NCI-H2196 (cell line): Measurements from ENCODE around the gene SHANK2.

ENCODE experiments used
- DNase-seq: peaks from one replicate; lab custom pipeline; 2025; ENCODE audit not compliant: unreplicated experiment; lab: John Stamatoyannopoulos, UW

The SHANK2 gene

DNA sequence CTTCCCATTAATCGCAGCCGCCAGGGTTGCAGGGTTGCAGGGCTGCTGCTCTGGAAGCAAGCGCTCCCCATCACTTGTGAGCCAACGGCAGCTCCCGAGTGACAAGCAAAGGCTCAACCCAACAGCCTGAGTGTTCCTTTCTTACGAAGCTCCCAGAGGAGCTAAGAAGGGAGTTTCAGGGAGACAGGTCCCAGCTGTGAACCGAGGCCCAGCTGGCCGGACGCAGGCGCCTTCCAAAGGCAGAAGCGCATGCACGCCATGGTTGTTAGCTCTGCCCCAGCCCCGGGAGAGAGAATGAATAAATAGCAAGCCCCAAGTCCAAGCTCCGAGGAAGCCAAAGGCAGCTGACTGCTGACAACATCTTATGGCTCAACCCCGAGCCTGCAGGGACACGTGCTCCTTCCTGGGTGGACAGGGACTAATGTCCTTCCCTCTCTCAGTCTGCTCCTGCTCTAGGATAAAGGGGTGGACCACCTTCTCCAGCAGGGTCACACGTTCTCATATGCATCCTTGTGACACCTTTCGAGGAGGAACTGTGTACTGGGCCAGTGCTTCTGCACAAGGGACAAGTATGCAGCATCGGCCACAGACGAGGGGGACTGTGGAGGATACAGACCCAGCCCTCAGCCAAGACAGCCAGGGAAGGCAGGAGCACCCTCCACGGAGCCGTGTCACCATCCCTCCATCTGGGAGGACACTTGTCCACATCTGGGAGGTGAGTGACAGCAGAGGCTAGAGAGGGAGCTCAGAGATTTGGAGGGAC lies 29.9 kb downstream of the SHANK2 start:
- no peak for DNase-seq

DNA sequence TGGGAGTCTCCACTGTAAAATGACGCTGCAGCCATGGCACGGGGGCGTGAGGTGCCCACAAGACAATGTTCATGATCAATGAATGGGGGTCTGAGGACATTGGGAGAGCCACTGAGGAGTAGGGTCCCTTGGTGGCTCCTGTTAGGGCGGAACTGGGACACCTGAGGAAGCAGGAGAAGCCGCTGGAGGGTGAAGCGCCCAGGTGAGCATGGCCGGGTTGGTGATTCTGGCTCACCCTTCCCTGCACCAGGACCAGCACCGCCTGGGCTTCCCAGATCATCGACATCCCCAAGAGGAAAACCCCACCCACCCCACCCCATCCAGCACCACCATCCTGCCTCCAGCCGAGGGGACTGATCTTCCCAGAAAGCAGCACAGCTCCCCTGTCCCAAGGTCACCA lies 30.6 kb downstream of the SHANK2 start:
- DNase-seq, result no peak

DNA sequence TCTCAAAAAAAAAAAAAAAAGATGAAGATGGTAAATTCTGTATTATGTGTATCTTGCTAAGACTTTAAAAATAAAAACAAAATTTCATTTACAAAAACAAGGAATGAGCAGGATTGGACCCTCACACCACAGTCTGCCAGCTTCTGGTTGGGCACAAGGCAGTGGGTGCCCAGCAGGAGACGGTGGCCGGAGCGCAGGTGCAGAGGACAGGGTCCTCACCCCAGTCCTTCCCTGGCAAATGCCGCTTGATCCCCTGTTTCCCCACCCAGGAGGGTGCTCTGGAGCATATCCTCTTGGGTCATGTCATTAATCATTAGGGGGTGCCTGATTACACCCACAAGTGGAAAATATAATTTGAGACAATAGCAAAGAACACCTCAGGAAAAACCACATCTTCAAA lies 31.2 kb downstream of the SHANK2 start:
- no peak for DNase-seq

DNA sequence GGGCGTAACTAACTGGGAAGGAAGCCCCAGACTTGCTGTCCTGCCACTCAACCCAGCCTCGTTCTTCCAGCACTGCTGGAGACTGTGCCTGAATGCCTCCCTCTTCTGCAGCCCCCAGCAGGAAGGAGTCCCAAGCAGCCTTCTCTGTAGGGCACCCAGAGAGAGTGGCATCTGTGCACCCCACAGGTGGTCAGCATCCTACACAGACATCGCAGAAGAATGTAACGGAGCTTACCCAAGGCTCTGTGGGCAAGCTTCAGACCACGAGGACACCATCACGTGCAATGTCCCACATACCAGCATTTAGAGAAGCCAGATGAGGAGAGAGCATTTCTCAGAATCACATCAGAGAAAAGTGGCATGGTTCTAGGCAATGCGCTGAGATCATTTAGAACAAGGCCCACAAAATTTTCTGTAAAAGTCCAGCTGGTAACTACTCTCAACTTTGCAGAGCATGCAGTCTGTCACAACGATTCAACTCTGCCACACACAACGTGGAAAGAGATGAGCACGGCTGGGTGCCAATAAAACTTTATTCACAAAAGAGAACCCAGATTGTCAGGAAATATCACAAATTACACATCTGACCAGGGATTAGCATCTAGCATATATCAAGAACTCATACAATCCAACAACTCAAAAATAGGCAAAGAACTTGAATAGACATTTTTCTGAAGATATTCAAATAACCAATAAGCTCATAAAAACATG lies 33.4 kb downstream of the SHANK2 start:
- no peak for DNase-seq

DNA sequence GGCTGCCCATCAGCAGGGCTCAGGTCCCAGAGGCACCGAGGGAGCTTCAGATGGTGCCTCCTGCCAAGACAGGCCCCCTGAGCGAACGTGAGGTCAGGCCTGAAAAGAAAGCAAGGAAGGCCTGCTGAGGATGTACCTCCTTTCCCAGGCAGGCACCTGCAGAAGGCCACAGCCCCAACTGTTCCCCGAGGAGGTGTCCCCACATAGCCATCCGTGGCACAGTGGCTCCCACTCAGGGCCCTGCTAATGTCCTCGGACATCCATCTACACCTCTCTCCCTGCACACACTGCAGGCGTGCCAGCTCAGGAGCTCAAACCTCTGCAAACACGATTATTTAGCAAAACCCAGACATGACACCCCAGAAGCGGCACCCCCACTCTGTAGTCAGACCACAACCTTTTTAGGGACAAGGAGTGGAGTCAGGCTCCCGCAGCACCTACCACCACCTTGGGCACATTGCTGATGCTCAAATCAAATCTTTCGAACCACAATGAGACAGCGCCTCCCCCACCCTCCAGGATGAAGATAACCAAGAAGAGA lies 36.9 kb downstream of the SHANK2 start:
- no peak for DNase-seq

DNA sequence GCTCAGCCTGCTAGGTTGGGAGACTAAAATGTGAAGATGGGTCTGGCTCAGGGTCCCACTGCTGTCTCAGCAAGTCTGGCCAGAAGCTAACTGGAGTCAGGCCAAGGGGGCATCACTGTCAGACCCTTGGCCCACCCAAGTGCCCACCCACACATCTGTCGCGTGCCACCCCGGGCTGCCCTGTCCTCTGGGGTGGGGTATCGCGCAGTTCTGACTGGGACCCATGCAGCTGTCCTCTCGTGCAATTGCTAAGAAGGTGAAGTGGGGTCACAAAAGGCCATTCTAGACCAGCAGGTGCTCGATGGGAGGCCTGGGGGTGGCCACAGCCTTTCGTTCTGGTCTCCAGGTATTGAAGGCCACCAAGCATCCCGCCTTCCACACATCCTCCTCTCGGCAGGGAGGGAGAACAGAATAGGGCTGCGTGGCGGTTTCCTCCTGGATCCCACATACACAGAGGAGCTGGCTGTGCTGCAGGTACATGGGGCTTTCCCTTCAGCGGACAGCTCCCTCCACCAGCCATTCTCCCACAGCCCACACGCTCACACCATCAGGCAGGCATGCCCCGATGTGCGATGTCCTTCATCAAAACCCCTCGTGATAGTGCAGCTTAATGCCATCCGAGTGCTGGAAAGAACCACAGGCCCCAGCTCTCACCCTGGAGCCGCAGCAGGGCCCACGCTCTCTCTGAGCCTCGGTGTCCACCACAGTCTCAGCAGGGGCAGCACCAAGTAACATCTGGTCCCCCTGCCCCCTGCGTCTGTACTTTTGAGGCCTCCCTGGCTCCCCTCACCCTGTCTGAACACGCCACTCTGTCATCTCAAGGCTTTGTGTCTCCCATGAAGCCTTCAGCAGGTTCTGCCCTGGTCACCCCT lies 37.6 kb downstream of the SHANK2 start:
- DNase-seq, result no peak

DNA sequence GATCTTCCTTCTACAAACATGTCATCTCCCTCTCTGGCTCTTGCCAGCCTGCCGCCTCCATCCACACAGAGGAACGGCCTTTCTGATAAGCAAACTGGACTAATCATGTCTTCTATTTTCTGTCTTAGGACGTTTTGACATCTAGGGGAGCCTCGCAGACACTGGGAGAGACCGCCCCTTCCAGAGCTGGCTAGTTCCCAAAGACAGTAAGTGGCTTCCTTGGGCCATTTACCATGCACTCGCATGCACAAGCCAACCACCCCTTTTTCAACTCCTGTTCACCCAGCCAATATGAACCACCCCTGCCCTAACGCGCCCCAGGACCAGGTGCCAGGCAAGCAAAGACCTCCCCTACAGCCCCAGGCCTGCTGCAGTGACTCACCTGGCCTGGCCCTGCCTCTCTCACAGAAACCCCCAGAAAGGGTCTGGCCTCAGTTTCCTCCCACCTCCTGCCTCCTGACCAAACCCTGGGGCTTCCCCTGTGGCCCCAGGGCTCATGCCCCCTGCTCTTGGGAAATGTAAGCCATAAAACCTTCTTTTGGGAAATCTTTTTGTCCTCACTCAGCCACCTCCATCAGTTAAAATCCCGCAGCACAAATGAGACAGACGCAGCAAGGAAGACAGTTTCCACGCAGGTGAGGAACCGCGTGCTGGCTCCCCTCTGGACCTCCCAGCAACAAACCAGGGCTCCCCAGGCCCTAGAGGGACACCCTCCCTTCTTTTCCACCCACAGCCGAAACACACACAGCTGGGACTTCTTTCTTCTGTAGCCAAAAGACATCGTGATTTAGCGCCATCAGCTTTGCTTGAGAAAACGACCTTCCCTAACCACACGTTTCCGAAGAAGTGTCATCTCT lies 38.5 kb downstream of the SHANK2 start:
- no peak for DNase-seq

DNA sequence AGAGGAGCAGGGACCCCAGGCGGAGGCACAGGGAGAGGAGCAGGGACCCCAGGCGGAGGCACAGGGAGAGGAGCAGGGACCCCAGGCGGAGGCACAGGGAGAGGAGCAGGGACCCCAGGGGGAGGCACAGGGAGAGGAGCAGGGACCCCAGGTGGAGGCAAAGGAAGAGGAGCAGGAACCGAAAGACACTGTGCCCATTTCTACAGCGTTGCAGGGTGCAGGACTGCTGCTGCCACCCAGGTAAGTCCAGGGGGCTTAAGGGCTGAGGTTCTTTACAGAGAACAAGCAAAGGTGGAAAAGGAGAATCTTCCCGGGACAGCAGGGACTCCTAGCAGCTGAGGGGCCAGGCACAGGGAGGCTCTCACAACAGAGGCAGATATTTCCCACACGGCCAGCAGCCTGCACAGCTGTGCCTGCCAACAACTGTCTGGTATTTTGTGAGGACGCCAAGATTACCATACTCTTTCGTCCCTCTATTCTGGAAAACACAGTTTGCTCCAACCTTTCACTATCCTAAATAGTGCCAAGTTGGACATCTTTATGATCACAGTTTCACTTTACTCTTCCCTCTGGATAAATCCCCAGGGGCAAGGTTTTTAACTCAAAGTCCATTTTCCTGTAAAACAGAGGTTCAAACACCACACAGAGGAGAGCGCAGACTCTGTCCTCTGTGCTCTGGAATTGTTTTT lies 39.4 kb downstream of the SHANK2 start:
- no peak for DNase-seq

DNA sequence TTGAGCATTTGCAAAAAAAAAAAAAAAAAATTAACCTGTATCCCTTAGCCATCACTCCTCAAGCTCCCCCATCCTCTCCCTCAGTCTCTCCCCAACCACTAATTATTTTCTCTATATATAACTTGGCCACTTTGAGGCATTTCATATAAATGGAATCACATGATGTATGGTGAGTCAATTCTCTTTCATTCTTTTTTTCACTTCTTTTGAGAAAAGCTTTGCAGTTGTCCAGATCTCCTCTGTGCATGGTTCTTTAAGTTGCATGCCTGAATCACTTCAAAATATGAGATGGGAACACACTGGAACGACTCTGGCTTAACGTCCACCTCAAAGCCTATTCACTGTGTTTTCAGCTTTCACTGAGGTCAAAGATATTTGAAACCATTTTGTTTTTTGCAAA lies 40.7 kb downstream of the SHANK2 start:
- no peak for DNase-seq

DNA sequence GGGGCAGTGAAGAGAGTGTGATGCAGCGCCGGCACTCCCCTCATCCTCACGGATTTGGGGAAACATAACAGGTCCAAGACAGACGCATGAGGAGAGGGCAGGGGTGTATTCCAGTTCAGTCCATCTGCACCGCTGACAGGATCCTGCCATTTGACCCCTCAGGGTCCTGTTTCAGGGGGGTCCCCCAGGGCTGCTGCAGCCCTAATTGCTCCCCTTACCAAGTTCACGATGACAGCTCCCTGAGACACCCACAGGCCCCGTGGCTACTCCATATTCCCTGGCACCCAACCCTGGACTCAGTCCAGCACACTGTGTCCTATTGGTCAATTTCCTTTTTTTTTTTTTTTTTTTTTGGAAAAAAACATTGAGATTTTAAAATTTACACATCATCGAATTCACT lies 41.5 kb downstream of the SHANK2 start:
- no peak for DNase-seq

DNA sequence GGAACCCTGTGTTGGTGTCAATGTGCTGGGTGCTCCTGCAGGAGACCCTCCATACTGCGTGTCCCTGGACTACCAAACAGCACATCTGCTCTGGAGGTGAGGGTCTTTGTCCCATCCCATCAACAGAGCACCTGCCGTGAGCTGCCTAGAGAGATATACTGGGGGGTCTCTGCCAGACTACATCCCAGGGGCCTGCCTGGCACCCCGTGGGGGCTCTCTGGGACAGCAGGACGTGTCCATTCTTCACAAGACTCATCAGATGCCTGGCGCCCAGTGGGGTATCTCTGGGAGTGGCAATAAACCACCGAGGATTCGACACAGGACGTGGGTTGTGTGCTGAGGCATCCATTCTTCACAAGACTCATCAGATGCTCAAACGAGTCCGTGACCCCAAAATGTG lies 42.7 kb downstream of the SHANK2 start:
- DNase-seq, result no peak

DNA sequence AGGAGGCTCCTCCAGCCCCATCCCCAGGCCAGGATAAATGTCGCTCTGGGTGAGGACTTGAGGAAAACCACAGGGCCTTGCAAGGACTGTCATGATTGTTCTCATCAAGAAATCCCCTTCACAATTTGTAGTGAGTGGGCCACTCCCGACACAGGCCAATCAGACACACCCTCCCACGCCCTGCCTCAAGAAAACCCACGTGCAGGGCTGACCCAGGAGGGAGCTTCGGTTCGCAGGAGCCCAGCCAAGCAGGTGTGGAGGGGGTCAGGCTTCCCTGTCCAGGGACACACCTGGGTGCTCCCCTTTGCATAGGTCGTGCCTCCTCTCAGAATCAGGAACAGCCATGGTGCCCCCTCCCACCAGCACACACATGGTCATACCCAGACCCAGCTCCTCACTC lies 43.2 kb downstream of the SHANK2 start:
- DNase-seq, result no peak

DNA sequence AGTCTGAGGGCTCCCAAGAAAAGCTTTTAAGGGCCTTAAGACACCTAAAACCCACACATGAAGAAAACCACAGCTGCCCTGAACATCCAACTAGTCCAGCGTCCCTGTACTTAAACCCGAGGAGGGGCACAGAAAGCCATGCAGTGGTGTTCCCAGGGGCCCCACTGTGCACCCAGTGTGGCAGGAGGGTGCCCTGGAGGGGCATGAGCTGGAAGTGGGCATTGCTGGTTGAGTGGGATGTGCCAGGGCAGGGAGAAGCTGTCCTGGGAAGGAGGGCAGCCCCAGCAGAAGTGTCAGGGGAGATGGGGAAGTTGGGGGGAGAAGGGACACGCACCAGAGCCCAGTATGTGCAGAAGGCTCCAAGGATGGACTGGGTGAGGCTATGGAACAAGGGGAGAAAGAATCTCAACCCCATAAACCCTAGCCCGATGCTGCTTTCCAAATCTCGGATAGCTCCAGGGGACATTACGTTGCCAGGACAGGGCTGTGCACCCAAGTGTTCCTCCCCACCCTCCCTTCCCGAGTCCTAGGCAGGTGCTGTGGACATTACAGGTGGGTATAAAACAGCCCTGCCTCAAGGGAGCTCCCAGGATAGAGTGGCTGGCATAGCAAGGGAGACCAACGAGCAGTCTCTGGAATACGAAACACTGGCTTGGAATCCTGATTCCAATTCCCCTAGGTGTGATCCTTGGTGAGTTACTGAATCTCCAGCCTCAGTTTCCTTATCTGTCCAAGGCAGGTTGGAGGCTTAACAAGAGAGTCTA lies 44.2 kb downstream of the SHANK2 start:
- DNase-seq, result no peak

DNA sequence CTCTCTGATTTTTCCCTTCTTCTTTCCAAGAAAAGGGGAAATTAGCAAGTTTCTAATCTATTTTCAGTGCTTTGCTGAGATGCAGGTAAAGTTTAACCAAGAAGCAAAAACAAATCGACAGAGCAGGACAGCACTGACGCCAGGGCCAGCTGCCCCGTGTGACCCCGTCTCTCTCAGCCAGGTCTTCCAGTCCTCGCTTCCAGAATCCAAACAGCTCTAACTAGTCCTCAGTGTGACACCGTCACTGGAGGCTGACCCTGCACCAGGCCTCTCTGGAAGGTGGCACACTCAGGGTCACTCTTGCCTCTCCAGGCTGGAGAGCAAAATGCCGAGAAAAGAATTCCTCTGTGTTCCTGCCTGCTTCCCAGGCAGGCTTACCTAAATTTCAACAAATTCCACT lies 44.8 kb downstream of the SHANK2 start:
- no peak for DNase-seq

DNA sequence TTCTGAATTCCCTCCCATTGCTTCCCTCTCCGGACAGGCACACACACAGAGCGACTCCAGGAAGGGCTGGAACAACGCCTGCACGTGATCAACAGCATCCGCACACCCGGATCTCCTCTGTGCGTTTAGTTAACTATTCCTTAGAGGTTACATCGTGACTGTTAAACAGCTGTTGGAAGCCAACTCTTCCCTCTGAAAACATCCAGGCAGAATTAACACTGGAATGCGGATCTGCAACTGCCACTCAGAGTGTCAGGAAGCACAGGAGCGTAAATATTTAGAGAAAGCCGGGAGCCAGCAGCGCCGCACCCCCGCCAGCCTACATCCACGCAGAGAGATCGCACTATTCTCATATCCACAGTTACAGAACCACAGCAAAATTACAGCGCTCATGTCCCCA lies 46.2 kb downstream of the SHANK2 start:
- DNase-seq, result no peak

DNA sequence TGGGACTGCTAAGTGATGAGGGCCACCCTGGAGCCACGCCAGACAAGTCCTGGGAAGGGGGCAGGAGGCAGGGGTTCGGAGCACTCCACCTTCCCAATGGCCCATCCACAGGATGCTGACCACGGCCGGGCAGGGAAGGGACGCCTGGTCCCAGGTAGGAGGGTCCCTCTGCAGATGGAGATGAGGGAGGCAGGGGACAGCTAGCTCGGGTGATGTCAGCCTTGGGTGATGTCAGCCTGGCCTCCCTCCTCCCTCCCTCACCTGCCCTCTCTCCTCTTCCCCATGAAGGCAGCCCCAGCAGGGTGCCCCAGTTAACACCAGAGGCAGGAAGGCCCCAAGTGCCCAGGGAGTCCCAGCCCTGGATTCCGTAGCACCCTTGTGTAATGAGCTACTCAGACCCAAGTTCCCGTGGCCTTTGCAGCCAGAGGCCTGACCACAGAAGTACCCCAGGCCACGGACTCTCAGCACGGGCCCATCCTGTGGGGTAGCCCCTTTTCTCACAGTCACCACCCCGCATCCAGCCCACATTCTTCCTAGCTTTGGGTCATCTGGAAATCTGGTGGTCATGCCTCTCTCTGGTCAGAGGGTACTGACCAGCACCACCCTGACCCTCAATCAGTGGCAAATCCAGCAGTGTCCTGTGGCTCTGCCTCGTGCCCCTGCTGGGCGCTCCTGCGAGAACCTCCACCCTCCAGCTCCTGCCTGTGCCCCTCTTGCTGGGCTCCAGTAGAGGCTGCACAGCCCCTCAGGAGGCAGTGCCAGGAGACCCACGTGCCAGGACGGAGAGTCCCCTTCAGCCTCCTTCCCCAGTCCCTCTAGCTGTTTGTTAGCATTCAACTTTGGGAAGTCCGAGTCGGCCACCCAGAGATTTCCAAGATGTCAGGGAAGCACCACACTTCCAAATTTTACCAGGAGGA lies 47.4 kb downstream of the SHANK2 start:
- DNase-seq, result no peak

DNA sequence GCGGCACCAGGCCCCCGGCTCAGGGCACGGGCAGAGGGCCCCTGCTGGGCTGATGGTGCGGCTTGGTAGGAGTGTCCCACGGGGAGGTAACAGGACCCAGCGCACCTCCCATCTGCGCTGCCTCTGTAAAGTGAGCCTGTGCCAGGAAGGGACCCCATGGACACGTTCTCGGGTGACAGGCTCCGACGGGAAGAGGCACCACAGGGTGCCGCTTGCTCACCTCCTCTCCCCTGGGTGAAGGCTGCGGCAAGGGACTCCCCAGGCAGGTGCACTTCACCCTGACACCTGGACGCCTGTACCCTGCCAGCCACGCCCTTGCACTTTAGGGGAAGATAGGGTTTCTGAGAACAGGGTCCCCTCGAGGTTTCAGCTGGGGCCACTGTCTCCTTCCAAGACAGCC lies 48.1 kb downstream of the SHANK2 start:
- no peak for DNase-seq

DNA sequence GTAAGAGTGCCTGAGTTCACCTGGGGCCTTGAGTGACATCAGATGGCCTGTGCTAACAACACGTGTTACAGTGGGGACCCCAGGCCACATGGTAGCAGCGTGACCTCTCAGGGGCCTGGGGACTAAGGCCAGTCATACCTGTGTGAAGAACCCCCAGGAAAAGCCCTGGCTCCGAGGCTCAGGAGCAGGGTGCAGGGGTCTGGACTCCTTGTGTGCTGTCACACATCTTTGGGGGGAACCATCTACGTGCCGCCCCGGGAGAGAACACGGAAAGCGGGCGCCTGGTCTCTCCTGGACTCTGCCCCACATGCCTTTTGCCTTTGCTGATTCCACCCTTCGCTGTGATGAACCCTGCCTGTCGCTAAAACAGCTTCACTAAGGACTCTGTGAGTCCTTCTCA lies 48.7 kb downstream of the SHANK2 start:
- DNase-seq, result no peak
